ENCODE measurements around the gene COMMD9. TPM values are rescaled to one million over a fixed set of nuclear protein-coding genes. Genes with fewer than 3 reads are reported as not detected.

COMMD9 gene
- polyA plus RNA-seq, 1 donor = 57.4 TPM

DNA sequence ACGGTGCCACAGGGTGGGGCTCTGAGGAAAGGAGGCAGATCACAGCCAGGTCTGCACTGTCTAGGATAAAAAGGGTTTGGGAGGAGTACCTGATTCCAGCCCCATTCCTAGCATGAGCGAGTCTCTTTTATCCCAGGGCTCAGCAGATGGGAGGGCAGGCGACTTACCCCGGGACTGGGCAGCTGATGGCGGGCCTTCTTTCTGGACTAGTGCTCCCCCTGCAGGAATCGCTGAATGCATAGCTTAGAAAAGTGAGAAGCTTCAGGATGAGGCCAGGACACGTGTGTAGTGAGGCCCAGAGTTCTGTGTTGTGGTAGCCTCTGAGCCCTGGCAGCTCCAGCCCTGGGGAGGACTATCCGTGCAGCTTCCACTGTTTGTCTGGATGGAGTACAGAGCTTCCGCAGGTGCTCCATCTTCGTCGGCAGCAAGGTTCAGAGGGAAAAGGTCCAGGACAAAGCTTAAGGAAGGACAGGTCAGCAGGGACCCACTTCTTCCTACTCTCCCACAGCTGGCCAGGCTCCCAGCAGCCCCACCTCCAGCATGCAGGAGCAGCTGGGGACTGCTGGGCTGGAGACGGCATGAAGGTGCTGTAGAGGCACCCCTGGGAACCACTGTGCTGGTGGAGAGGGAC is 30.4 kb downstream of the COMMD9 start:
- no peaks in the 10 kb centered on the region for H3K9me3 ChIP-seq (ENCODE audit: control insufficient read depth, low read depth, low read length)
- no peak overlapping the region for H3K27ac ChIP-seq (ENCODE audit: low read length)
- no peaks in the 10 kb centered on the region for H3K36me3 ChIP-seq (ENCODE audit: control insufficient read depth, insufficient read depth, low read length)
- WGBS (ENCODE audit: insufficient coverage, low lambda C conversion rate) = no CpG with 5 or more reads among the region's 12 CpGs
- H3K27me3 ChIP-seq (ENCODE audit: control insufficient read depth, insufficient read depth, low read length) = no peaks in the 10 kb centered on the region
- H3K4me1 ChIP-seq (ENCODE audit: control insufficient read depth, insufficient read depth, low read length) = peaks cover 5% of the 10 kb centered on the region
- DNase-seq = peak; percentile 60
- H3K4me3 ChIP-seq (ENCODE audit: low read length) = no peak overlapping the region

DNA sequence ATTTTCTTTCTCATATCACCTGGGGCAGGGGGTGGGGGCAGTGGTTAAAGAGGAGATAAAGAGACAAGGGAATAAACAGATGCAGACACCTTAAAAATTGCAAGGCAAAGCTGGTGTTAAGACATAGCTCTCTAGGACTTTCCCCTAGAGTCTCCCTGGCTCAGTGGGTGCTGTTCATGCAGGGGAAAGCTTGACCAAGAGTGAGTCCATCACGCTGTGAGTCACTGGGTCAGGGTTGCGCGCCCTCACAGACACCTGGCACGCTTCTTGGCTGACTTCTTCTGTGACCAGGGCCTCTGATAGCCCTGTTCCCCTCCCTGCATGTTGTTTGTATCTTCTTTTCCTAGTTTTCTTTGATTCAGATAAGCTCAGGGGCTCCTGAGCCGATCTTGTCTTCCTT is 31.9 kb downstream of the COMMD9 start:
- DNase-seq = peak; percentile 42 to 56
- H3K4me1 ChIP-seq (ENCODE audit: control insufficient read depth, insufficient read depth, low read length) = peaks cover 5% of the 10 kb centered on the region
- H3K9me3 ChIP-seq (ENCODE audit: control insufficient read depth, low read depth, low read length) = no peaks in the 10 kb centered on the region
- H3K4me3 ChIP-seq (ENCODE audit: low read length) = no peak overlapping the region
- H3K27me3 ChIP-seq (ENCODE audit: control insufficient read depth, insufficient read depth, low read length) = no peaks in the 10 kb centered on the region
- no CpG with 5 or more reads among the region's 5 CpGs for whole genome bisulfite sequencing (ENCODE audit: insufficient coverage, low lambda C conversion rate)
- no peaks in the 10 kb centered on the region for H3K36me3 ChIP-seq (ENCODE audit: control insufficient read depth, insufficient read depth, low read length)
- no peak overlapping the region for H3K27ac ChIP-seq (ENCODE audit: low read length)

DNA sequence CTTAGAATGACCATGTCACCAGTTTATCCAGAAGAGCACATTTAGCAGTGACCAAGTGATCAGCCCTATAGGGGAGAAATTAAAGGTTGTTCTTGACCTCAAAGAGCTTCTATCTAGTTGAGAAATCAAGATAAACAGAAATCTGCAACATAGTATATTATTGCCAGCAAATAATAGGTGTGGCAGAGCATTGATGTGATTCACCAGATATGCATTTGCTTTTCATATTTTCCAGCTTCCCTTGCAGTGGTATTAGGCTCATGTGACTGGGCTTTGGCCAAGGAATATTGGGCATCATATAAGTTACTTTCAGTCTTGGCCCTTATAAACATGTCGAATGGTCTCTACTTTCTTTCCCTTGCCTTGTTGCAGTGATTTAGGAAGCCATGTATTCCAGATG is 34.5 kb downstream of the COMMD9 start:
- Histone ChIP-seq H3K4me3 (ENCODE audit: low read length) (no peak overlapping the region), H3K9me3 (ENCODE audit: control insufficient read depth, low read depth, low read length) (no peaks in the 10 kb centered on the region), H3K27me3 (ENCODE audit: control insufficient read depth, insufficient read depth, low read length) (no peaks in the 10 kb centered on the region), H3K36me3 (ENCODE audit: control insufficient read depth, insufficient read depth, low read length) (no peaks in the 10 kb centered on the region), H3K4me1 (ENCODE audit: control insufficient read depth, insufficient read depth, low read length) (peaks cover 5% of the 10 kb centered on the region), H3K27ac (ENCODE audit: low read length) (no peak overlapping the region)
- WGBS (ENCODE audit: insufficient coverage, low lambda C conversion rate) = no CpG with 5 or more reads among the region's 1 CpG
- no peak for DNase-seq

- Histone ChIP-seq H3K27ac (ENCODE audit: low read length) (no peak overlapping the region), H3K9me3 (ENCODE audit: control insufficient read depth, low read depth, low read length) (no peaks in the 10 kb centered on the region), H3K27me3 (ENCODE audit: control insufficient read depth, insufficient read depth, low read length) (no peaks in the 10 kb centered on the region), H3K4me3 (ENCODE audit: low read length) (no peak overlapping the region), H3K36me3 (ENCODE audit: control insufficient read depth, insufficient read depth, low read length) (no peaks in the 10 kb centered on the region), H3K4me1 (ENCODE audit: control insufficient read depth, insufficient read depth, low read length) (peaks cover 8% of the 10 kb centered on the region)
- no CpG with 5 or more reads among the region's 5 CpGs for WGBS (ENCODE audit: insufficient coverage, low lambda C conversion rate)
- peak; percentile 20 to 30 for DNase-seq
Observed at GRCh38 chr11:36253238-36253637, 36.0 kb downstream of the COMMD9 start.

GRCh38 chr11:36251823-36252222 is 37.4 kb downstream of the COMMD9 start:
- no peak for DNase-seq
- Histone ChIP-seq H3K36me3 (ENCODE audit: control insufficient read depth, insufficient read depth, low read length) (no peaks in the 10 kb centered on the region), H3K4me3 (ENCODE audit: low read length) (no peak overlapping the region), H3K9me3 (ENCODE audit: control insufficient read depth, low read depth, low read length) (no peaks in the 10 kb centered on the region), H3K27ac (ENCODE audit: low read length) (no peak overlapping the region), H3K4me1 (ENCODE audit: control insufficient read depth, insufficient read depth, low read length) (peaks cover 4% of the 10 kb centered on the region), H3K27me3 (ENCODE audit: control insufficient read depth, insufficient read depth, low read length) (no peaks in the 10 kb centered on the region)
- WGBS (ENCODE audit: insufficient coverage, low lambda C conversion rate) = no CpG with 5 or more reads among the region's 2 CpGs

DNA sequence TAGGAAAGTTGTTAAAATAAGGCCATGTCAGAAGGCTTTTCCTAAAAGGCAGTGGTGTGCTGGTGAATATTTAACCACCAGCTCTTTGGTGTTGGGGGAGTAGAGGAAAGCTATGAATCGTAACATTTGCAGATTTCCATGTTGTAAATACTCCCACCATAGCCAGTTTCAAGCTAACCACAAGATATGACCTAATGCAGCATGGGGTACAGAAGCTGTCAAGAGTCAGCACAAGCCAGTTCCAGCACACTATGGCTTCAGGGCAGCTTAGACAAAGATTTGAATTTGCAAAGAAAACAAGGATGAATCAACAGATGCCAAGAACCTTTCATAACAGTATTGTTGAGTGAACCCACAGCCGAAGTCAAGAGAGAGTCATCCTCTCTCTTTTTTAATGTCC is 40.0 kb downstream of the COMMD9 start:
- Histone ChIP-seq H3K4me1 (ENCODE audit: control insufficient read depth, insufficient read depth, low read length) (peaks cover 2% of the 10 kb centered on the region), H3K27ac (ENCODE audit: low read length) (no peak overlapping the region), H3K9me3 (ENCODE audit: control insufficient read depth, low read depth, low read length) (no peaks in the 10 kb centered on the region), H3K4me3 (ENCODE audit: low read length) (no peak overlapping the region), H3K27me3 (ENCODE audit: control insufficient read depth, insufficient read depth, low read length) (no peaks in the 10 kb centered on the region), H3K36me3 (ENCODE audit: control insufficient read depth, insufficient read depth, low read length) (no peaks in the 10 kb centered on the region)
- WGBS (ENCODE audit: insufficient coverage, low lambda C conversion rate) = 90% methylated on average over 1 of the region's 2 CpGs
- DNase-seq = no peak

- WGBS (ENCODE audit: insufficient coverage, low lambda C conversion rate) = 100% methylated on average over 1 of the region's 4 CpGs
- Histone ChIP-seq H3K9me3 (ENCODE audit: control insufficient read depth, low read depth, low read length) (no peaks in the 10 kb centered on the region), H3K27me3 (ENCODE audit: control insufficient read depth, insufficient read depth, low read length) (no peaks in the 10 kb centered on the region), H3K36me3 (ENCODE audit: control insufficient read depth, insufficient read depth, low read length) (no peaks in the 10 kb centered on the region), H3K4me1 (ENCODE audit: control insufficient read depth, insufficient read depth, low read length) (peaks cover 2% of the 10 kb centered on the region), H3K4me3 (ENCODE audit: low read length) (no peak overlapping the region), H3K27ac (ENCODE audit: low read length) (no peak overlapping the region)
- no peak for DNase-seq
Observed at GRCh38 chr11:36248436-36248835, 40.8 kb downstream of the COMMD9 start.

- H3K4me1 ChIP-seq (ENCODE audit: control insufficient read depth, insufficient read depth, low read length) = peaks cover 2% of the 10 kb centered on the region
- no peak for DNase-seq
- WGBS (ENCODE audit: insufficient coverage, low lambda C conversion rate) = 100% methylated on average over 1 of the region's 3 CpGs
- H3K9me3 ChIP-seq (ENCODE audit: control insufficient read depth, low read depth, low read length) = no peaks in the 10 kb centered on the region
- no peaks in the 10 kb centered on the region for H3K36me3 ChIP-seq (ENCODE audit: control insufficient read depth, insufficient read depth, low read length)
- no peak overlapping the region for H3K27ac ChIP-seq (ENCODE audit: low read length)
- H3K4me3 ChIP-seq (ENCODE audit: low read length) = no peak overlapping the region
- no peaks in the 10 kb centered on the region for H3K27me3 ChIP-seq (ENCODE audit: control insufficient read depth, insufficient read depth, low read length)
Observed at GRCh38 chr11:36247493-36247892, 41.7 kb downstream of the COMMD9 start.

DNA sequence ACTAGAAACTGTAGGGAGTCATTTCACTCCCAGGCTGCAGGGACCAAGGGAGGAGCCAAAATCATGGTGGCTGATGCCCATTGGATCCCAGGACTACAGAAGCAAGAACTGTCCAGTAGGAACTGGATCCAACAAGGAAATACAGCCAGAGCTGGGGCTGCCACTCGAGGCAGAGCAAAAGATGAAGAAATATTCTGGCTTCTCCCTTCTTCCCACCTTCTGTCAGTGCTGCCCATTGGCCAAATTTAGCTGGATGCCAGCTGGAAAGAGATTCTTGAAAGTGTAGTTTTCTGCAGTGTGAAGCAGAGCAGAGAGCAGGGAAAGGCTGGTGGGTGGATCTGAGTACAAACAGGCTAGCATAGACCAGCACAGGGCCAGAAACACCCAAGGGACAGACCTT is 45.6 kb downstream of the COMMD9 start:
- H3K4me3 ChIP-seq (ENCODE audit: low read length) = no peak overlapping the region
- H3K36me3 ChIP-seq (ENCODE audit: control insufficient read depth, insufficient read depth, low read length) = no peaks in the 10 kb centered on the region
- WGBS (ENCODE audit: insufficient coverage, low lambda C conversion rate) = no CpG with 5 or more reads among the region's 1 CpG
- H3K27me3 ChIP-seq (ENCODE audit: control insufficient read depth, insufficient read depth, low read length) = no peaks in the 10 kb centered on the region
- no peak for DNase-seq
- no peaks in the 10 kb centered on the region for H3K4me1 ChIP-seq (ENCODE audit: control insufficient read depth, insufficient read depth, low read length)
- no peak overlapping the region for H3K27ac ChIP-seq (ENCODE audit: low read length)
- no peaks in the 10 kb centered on the region for H3K9me3 ChIP-seq (ENCODE audit: control insufficient read depth, low read depth, low read length)

DNA sequence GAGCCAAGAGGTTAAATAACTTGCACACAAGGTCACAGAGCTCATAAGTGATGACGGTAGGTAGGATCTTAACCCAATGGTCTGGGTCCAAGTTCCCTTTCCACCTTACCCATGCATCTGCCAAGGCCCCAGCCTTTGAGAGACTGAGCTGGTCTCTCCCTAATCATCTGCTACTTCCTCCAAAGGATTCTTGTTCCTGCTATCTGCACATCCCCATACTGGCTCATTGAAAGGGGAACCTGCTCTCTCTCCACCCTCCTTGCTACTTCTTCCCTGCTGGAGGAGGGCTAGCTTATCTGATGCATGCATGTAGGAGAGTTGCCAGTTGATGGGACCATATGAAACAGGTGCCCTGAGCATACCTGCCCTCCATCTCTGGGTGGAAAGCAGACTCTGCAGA is 47.7 kb downstream of the COMMD9 start:
- WGBS (ENCODE audit: insufficient coverage, low lambda C conversion rate) = no CpG with 5 or more reads among the region's 1 CpG
- Histone ChIP-seq H3K36me3 (ENCODE audit: control insufficient read depth, insufficient read depth, low read length) (no peaks in the 10 kb centered on the region), H3K4me3 (ENCODE audit: low read length) (no peak overlapping the region), H3K9me3 (ENCODE audit: control insufficient read depth, low read depth, low read length) (no peaks in the 10 kb centered on the region), H3K27ac (ENCODE audit: low read length) (no peak overlapping the region), H3K4me1 (ENCODE audit: control insufficient read depth, insufficient read depth, low read length) (no peaks in the 10 kb centered on the region), H3K27me3 (ENCODE audit: control insufficient read depth, insufficient read depth, low read length) (no peaks in the 10 kb centered on the region)
- DNase-seq = no peak

- DNase-seq = no peak
- Histone ChIP-seq H3K4me3 (ENCODE audit: low read length) (no peak overlapping the region), H3K27me3 (ENCODE audit: control insufficient read depth, insufficient read depth, low read length) (no peaks in the 10 kb centered on the region), H3K27ac (ENCODE audit: low read length) (no peak overlapping the region), H3K4me1 (ENCODE audit: control insufficient read depth, insufficient read depth, low read length) (no peaks in the 10 kb centered on the region), H3K9me3 (ENCODE audit: control insufficient read depth, low read depth, low read length) (no peaks in the 10 kb centered on the region), H3K36me3 (ENCODE audit: control insufficient read depth, insufficient read depth, low read length) (no peaks in the 10 kb centered on the region)
- 100% methylated on average over 1 of the region's 4 CpGs for WGBS (ENCODE audit: insufficient coverage, low lambda C conversion rate)
Observed at GRCh38 chr11:36240801-36241200, 48.4 kb downstream of the COMMD9 start.

Data from large intestine (tissue), 3 donors.